MCF 10A (cell line): ENCODE measurements around the gene UNKL. TPM values are rescaled to one million over a fixed set of nuclear protein-coding genes. Genes with fewer than 3 reads are reported as not detected.

Experiments used
- Bru-seq: library from RNA; stranded (reverse); fragments of 400-500 nt; gene quantifications from one replicate; lab custom pipeline; 2021; lab: Mats Ljungman, UMichigan
- BruChase-seq, 2 experiments: library from RNA; stranded (reverse); fragments of 400-500 nt; gene quantifications; one replicate each; lab custom pipeline; 2021; lab: Mats Ljungman, UMichigan
- BruUV-seq: library from RNA; stranded (reverse); fragments of 400-500 nt; replicated peaks from 2 replicates; lab custom pipeline; 2021; lab: Mats Ljungman, UMichigan
- CTCF ChIA-PET: fragments of 300-600 bp; sonication (Branson Sonifier 250); formaldehyde crosslinking; extraction: SDS; loops from one replicate; lab custom pipeline; 2021; ENCODE audit warnings: antibody characterized with exemption, inconsistent platforms; lab: Yijun Ruan, JAX
- POLR2A ChIA-PET: fragments of 300-600, 350-650 bp; sonication (Branson Sonifier 250); formaldehyde crosslinking; extraction: SDS; loops from one replicate; lab custom pipeline; 2020; ENCODE audit warnings: antibody characterized with exemption, inconsistent platforms; lab: Yijun Ruan, JAX
- DNase-seq: peaks from one replicate; pipeline ENCODE4 v3.0.0-alpha.2; 2018; ENCODE audit not compliant: unreplicated experiment
- H3K27ac Mint-ChIP-seq: one replicate; pipeline ENCODE4 v1.8.0; 2022; ENCODE audit warnings: mild to moderate bottlenecking, low read depth, mixed read lengths; ENCODE audit not compliant: unreplicated experiment
- H3K27me3 Mint-ChIP-seq: one replicate; pipeline ENCODE4 v1.8.0; 2022; ENCODE audit warnings: mixed read lengths; ENCODE audit not compliant: insufficient read depth, unreplicated experiment
- H3K36me3 Mint-ChIP-seq: one replicate; pipeline ENCODE4 v1.8.0; 2022; ENCODE audit warnings: mild to moderate bottlenecking, moderate library complexity, mixed read lengths; ENCODE audit not compliant: insufficient read depth, unreplicated experiment
- H3K4me1 Mint-ChIP-seq: one replicate; pipeline ENCODE4 v1.8.0; 2022; ENCODE audit warnings: mixed read lengths; ENCODE audit not compliant: insufficient read depth, unreplicated experiment
- H3K4me3 Mint-ChIP-seq: one replicate; pipeline ENCODE4 v1.8.0; 2022; ENCODE audit warnings: mild to moderate bottlenecking, moderate library complexity, mixed read lengths; ENCODE audit not compliant: unreplicated experiment
- H3K9me3 Mint-ChIP-seq: one replicate; pipeline ENCODE4 v1.8.0; 2022; ENCODE audit warnings: mixed read lengths; ENCODE audit not compliant: unreplicated experiment
- intact Hi-C: fragments of 100-400 bp; cut with micrococcal nuclease; formaldehyde crosslinking; loops from 2 replicates; pipeline ENCODE4 v1.14.1; 2022
- long read RNA-seq: library from polyadenylated mRNA; stranded (forward); transcript quantifications from one replicate; pipeline ENCODE4 v2.0.0, GENCODE V29; 2022
- total RNA-seq: library from RNA; stranded (reverse); gene quantifications from 2 replicates; pipeline ENCODE4 v1.2.3, GENCODE V29; 2022
- TF ChIP-seq, protein P1 (sequence below): fragments of 200-600 bp; IDR thresholded peaks from one replicate; pipeline ENCODE4 v1.8.0; 2022; ENCODE audit warnings: antibody characterized with exemption, mild to moderate bottlenecking; ENCODE audit not compliant: unreplicated experiment

The UNKL gene, protein sequence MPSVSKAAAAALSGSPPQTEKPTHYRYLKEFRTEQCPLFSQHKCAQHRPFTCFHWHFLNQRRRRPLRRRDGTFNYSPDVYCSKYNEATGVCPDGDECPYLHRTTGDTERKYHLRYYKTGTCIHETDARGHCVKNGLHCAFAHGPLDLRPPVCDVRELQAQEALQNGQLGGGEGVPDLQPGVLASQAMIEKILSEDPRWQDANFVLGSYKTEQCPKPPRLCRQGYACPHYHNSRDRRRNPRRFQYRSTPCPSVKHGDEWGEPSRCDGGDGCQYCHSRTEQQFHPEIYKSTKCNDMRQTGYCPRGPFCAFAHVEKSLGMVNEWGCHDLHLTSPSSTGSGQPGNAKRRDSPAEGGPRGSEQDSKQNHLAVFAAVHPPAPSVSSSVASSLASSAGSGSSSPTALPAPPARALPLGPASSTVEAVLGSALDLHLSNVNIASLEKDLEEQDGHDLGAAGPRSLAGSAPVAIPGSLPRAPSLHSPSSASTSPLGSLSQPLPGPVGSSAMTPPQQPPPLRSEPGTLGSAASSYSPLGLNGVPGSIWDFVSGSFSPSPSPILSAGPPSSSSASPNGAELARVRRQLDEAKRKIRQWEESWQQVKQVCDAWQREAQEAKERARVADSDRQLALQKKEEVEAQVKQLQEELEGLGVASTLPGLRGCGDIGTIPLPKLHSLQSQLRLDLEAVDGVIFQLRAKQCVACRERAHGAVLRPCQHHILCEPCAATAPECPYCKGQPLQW
- 12.3 and 13.4 TPM in 2 replicates for total RNA-seq
- percentile 37 among the genes with signal in this experiment for Bru-seq, nascent RNA
- BruChase-seq, experiment 1, labeled RNA remaining after a 6-hour chase, result percentile 49 among the genes with signal in this experiment
- percentile 42 among the genes with signal in this experiment for BruChase-seq, experiment 2, labeled RNA remaining after a 2-hour chase
- long read RNA-seq, partial matches to known transcripts, result 1 of 10 reads
- long read RNA-seq, other reads (novel, unspliced or antisense), result 9 of 10 reads

DNA sequence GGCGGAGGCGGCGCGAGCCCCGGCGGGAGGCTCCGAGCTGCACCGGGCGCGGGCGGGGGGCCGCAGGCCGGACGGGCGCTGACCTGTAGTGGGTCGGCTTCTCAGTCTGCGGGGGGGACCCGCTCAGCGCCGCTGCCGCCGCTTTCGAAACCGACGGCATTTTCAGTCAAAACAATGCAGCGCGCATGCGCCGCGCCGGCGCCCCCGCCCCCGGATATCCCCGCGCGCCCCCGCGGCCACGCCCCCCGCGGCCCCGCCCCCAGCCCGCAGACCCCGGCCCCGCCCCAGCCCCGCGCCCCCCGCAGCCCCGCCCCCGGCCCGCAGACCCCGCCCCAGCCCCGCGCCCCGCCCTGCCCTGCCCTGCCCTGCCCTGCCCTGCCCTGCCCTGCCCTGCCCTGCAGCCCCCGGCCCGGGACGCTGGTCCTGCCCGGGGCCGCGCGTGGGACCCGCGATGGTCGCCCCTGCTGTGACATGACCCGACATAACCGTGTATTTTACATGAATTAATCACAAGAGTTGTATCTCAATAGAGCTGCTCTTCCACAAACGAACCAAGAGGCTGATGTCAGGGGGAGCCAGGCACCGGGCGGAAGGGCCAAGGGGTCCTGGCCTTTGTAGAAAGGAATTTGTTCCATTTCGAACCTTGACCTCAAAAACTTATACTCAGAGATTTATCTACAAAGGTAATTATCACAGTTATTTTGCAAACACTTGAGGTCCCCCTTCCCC lies at the start of gene UNKL:
Gene UNKL (minus strand): TSS at position 173 of the 729 bp plus-strand sequence. CDS start 13 bp downstream, at position 160.
- ChIA-PET POLR2A (no interaction called here), CTCF (interaction anchor here (0.8 kb wide), 1 partner anchor 18 kb away, joined by 4 read pairs; no protein-coding TSS in a partner anchor)
- no peak within 1 kb of the TSS for H3K27ac Mint-ChIP-seq
- H3K4me3 Mint-ChIP-seq, result peak within 1 kb of the TSS; percentile 70
- H3K4me1 Mint-ChIP-seq, result no peaks in the 10 kb centered on the region
- no peaks in the 10 kb centered on the region for H3K9me3 Mint-ChIP-seq
- intact Hi-C loops, result no loop called here
- peaks cover 24% of the 10 kb centered on the region for H3K36me3 Mint-ChIP-seq
- DNase-seq, result peak; percentile 45
- TF ChIP-seq, protein P1, sequence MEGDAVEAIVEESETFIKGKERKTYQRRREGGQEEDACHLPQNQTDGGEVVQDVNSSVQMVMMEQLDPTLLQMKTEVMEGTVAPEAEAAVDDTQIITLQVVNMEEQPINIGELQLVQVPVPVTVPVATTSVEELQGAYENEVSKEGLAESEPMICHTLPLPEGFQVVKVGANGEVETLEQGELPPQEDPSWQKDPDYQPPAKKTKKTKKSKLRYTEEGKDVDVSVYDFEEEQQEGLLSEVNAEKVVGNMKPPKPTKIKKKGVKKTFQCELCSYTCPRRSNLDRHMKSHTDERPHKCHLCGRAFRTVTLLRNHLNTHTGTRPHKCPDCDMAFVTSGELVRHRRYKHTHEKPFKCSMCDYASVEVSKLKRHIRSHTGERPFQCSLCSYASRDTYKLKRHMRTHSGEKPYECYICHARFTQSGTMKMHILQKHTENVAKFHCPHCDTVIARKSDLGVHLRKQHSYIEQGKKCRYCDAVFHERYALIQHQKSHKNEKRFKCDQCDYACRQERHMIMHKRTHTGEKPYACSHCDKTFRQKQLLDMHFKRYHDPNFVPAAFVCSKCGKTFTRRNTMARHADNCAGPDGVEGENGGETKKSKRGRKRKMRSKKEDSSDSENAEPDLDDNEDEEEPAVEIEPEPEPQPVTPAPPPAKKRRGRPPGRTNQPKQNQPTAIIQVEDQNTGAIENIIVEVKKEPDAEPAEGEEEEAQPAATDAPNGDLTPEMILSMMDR, result no peak
- BruUV-seq, result no TSS peak
- no peaks in the 10 kb centered on the region for H3K27me3 Mint-ChIP-seq

DNA sequence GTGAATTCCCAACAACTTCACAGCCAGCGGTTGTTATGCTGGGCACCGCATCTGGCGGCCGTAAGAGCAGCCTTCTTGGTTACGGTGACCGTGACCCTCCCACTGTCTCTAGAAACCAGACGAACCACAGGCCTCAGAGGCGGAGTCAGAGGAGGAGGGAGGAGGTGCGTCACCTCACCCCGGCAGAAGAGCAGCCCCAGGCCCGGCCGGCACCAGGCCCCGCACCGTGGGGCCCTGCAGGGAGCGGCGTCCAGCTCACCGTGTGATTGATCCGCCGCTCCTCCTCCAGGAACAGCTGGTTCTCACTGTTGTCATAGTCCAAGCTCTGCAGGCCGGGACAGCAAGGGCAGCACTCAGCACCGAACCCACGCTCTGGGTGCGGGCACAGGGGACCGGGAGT lies 46.6 kb upstream of the UNKL start:
- Mint-ChIP-seq H3K9me3 (no peaks in the 10 kb centered on the region), H3K4me1 (no peaks in the 10 kb centered on the region), H3K36me3 (peaks cover 47% of the 10 kb centered on the region), H3K4me3 (no peak overlapping the region), H3K27ac (no peak overlapping the region), H3K27me3 (no peaks in the 10 kb centered on the region)
- intact Hi-C loops, result no loop called here
- no TSS peak for BruUV-seq
- POLR2A ChIA-PET, result no interaction called here
- TF ChIP-seq, protein P1, result no peak
- DNase-seq, result no peak
- CTCF ChIA-PET, result no interaction called here

DNA sequence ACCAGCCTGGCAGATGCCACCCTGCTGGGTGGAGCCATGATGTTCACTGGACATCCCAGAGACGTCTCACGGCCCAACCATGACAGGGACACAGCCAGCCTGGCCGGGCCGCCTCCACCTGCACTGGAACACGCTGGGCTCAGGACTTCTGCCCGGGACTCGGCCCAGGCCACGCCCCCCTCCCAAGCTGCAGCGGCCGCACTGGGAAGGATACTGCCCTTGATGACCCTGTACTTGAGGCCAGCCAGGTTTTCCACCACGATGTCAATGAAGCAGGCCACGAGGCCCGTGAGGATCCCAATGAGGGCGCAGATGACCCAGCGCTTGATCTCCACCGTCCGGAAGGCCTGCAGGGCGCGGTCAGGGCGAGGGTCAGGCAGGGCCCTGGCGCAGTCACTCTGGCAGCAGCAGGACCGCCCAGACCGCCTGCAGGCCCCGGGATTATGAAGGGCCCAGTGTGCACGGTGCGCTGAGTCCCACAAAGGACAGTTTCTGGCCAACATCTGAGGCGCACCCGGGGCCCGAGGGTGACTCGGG lies 46.2 kb upstream of the UNKL start:
- Mint-ChIP-seq H3K9me3 (no peaks in the 10 kb centered on the region), H3K4me1 (no peaks in the 10 kb centered on the region), H3K27ac (no peak overlapping the region), H3K36me3 (peaks cover 47% of the 10 kb centered on the region), H3K27me3 (no peaks in the 10 kb centered on the region), H3K4me3 (no peak overlapping the region)
- ChIA-PET CTCF (no interaction called here), POLR2A (interaction anchor here (0.6 kb wide), 1 partner anchor 78 kb away, joined by 4 read pairs; no protein-coding TSS in a partner anchor)
- BruUV-seq, result no TSS peak
- no peak for DNase-seq
- TF ChIP-seq, protein P1, result no peak
- intact Hi-C loops, result no loop called here
